Natural killer cell (primary cell): ENCODE results near the gene ABO. TPM values are rescaled to one million over a fixed set of nuclear protein-coding genes. Genes with fewer than 3 reads are reported as not detected.
"Not testable (repeated sequence)": the region's sequence is repeated elsewhere in the genome, so short reads cannot be mapped to it uniquely, and the experiment has no call there.

Experiments used
- ATAC-seq, 3 donors: fragments of 150-1000 bp in 2 of 3; fragments of 200-7000 bp in 1 of 3; cut with Tn5 transposase; 1 replicate in 1 of 3; 2 replicates in 2 of 3; pipeline ENCODE4 v1.10.0; 2021; ENCODE audit warnings: mild to moderate bottlenecking in 2 of 3, moderate library complexity in 2 of 3
- DNase-seq, 2 donors: peaks; one replicate each; pipeline versions ENCODE4 v3.0.0 to v3.0.0-alpha.2; 2013 to 2021; ENCODE audit warnings: mixed read lengths in 1 of 2
- H3K27ac ChIP-seq: one replicate; pipeline ENCODE4 v1.5.1; 2013; ENCODE audit warnings: mild to moderate bottlenecking, low read length
- H3K27me3 ChIP-seq: one replicate; pipeline ENCODE4 v1.6.1; 2013; ENCODE audit warnings: low read length; ENCODE audit not compliant: control insufficient read depth, insufficient read depth
- H3K36me3 ChIP-seq: one replicate; pipeline ENCODE4 v1.6.1; 2013; ENCODE audit warnings: low read length; ENCODE audit not compliant: control insufficient read depth, insufficient read depth
- H3K4me1 ChIP-seq: one replicate; pipeline ENCODE4 v1.6.1; 2013; ENCODE audit warnings: low read length; ENCODE audit not compliant: control insufficient read depth, insufficient read depth
- H3K4me3 ChIP-seq: one replicate; pipeline ENCODE4 v1.5.1; 2013; ENCODE audit warnings: low read length
- H3K9me3 ChIP-seq: one replicate; pipeline ENCODE4 v1.6.1; 2013; ENCODE audit warnings: low read length; ENCODE audit not compliant: control insufficient read depth, insufficient read depth
- H3K27ac Mint-ChIP-seq, 2 donors: one replicate each; pipeline ENCODE4 v1.8.0; 2022; ENCODE audit warnings: mild to moderate bottlenecking in 2 of 2, mixed read lengths in 2 of 2, moderate library complexity in 1 of 2
- H3K27me3 Mint-ChIP-seq, 2 donors: one replicate each; pipeline ENCODE4 v1.8.0; 2022; ENCODE audit warnings: low read depth in 2 of 2, mixed read lengths in 2 of 2
- H3K36me3 Mint-ChIP-seq: one replicate; pipeline ENCODE4 v1.8.0; 2022; ENCODE audit warnings: mixed read lengths
- H3K4me1 Mint-ChIP-seq, 2 donors: one replicate each; pipeline ENCODE4 v1.8.0; 2022; ENCODE audit warnings: mixed read lengths in 2 of 2
- H3K4me3 Mint-ChIP-seq: one replicate; pipeline ENCODE4 v1.8.0; 2022; ENCODE audit warnings: mild to moderate bottlenecking, moderate library complexity, mixed read lengths
- H3K9me3 Mint-ChIP-seq, 2 donors: one replicate each; pipeline ENCODE4 v1.8.0; 2022; ENCODE audit warnings: mixed read lengths in 2 of 2
- CTCF ChIP-seq: fragments of 200-600 bp; IDR thresholded peaks from one replicate; pipeline ENCODE4 v1.8.0; 2022; ENCODE audit warnings: antibody characterized with exemption
- WGBS: methylation state at CpG from one replicate; pipeline ENCODE4 v1.1.7; 2013; ENCODE audit warnings: missing lambda C conversion rate; ENCODE audit not compliant: insufficient coverage; 5-methylcytosine and 5-hydroxymethylcytosine counted together
- intact Hi-C: fragments of 100-400 bp; cut with micrococcal nuclease; formaldehyde crosslinking; loops from one replicate; pipeline ENCODE4 v1.14.2; 2022
- total RNA-seq, 4 donors: library from RNA; stranded (reverse); fragments of 120-200 nt in 1 of 4; gene quantifications; one replicate each; pipeline versions ENCODE4 v1.2.3 to v1.2.4, GENCODE V29; 2013 to 2022

ABO gene
- total RNA-seq, 3 donors from 2014 or later (not counting 1 experiment from before 2014, with no cell fraction given), result 0.20 to 4.2 (median 0.56) TPM

GRCh38 chr9:133322701-133323100 lies 47.7 kb upstream of the ABO start:
- Histone ChIP-seq H3K4me3 (no peak overlapping the region), H3K36me3 (no peaks in the 10 kb centered on the region), H3K27me3 (no peaks in the 10 kb centered on the region), H3K9me3 (no peaks in the 10 kb centered on the region), H3K27ac (no peak overlapping the region), H3K4me1 (no peaks in the 10 kb centered on the region)
- ATAC-seq, result no peak
- Mint-ChIP-seq H3K27me3 (no peaks in the 10 kb centered on the region), H3K4me3 (no peak overlapping the region), H3K4me1 (no peaks in the 10 kb centered on the region), H3K9me3 (no peaks in the 10 kb centered on the region), H3K36me3 (no peaks in the 10 kb centered on the region), H3K27ac (no peak overlapping the region)
- TF ChIP-seq CTCF, result no peak
- DNase-seq, result no peak
- 56% methylated on average over 14 of the region's 14 CpGs for WGBS
- intact Hi-C loops, result no loop called here

- ATAC-seq (no peak), DNase-seq (no peak)
- no peak for TF ChIP-seq CTCF
- Mint-ChIP-seq H3K9me3 (no peaks in the 10 kb centered on the region), H3K4me3 (no peak overlapping the region), H3K27me3 (no peaks in the 10 kb centered on the region), H3K36me3 (no peaks in the 10 kb centered on the region), H3K27ac (no peak overlapping the region), H3K4me1 (no peaks in the 10 kb centered on the region)
- Histone ChIP-seq H3K4me3 (no peak overlapping the region), H3K27ac (no peak overlapping the region), H3K9me3 (no peaks in the 10 kb centered on the region), H3K27me3 (no peaks in the 10 kb centered on the region), H3K36me3 (no peaks in the 10 kb centered on the region), H3K4me1 (no peaks in the 10 kb centered on the region)
- WGBS, result 92% methylated on average over 13 of the region's 13 CpGs
- intact Hi-C loops, result no loop called here
These were observed 46.5 kb upstream of the ABO start for GRCh38 chr9:133321411-133321935.

- DNase-seq (no peak), ATAC-seq (no peak)
- no peaks in the 10 kb centered on the region for H3K4me1 ChIP-seq
- no peaks in the 10 kb centered on the region for H3K36me3 ChIP-seq
- no peaks in the 10 kb centered on the region for H3K27me3 Mint-ChIP-seq
- 92% methylated on average over 13 of the region's 13 CpGs for WGBS
- TF ChIP-seq CTCF, result no peak
- no peaks in the 10 kb centered on the region for H3K36me3 Mint-ChIP-seq
- H3K4me3 ChIP-seq, result no peak overlapping the region
- no peaks in the 10 kb centered on the region for H3K4me1 Mint-ChIP-seq
- intact Hi-C loops, result no loop called here
- no peak overlapping the region for H3K27ac Mint-ChIP-seq
- H3K9me3 ChIP-seq, result no peaks in the 10 kb centered on the region
- H3K27ac ChIP-seq, result no peak overlapping the region
- no peak overlapping the region for H3K4me3 Mint-ChIP-seq
- no peaks in the 10 kb centered on the region for H3K9me3 Mint-ChIP-seq
- no peaks in the 10 kb centered on the region for H3K27me3 ChIP-seq
These were observed 45.5 kb upstream of the ABO start for GRCh38 chr9:133320421-133320881.

GRCh38 chr9:133317551-133317950 lies 42.5 kb upstream of the ABO start:
- H3K27ac ChIP-seq, H3K9me3 Mint-ChIP-seq, H3K36me3 Mint-ChIP-seq, H3K27me3 Mint-ChIP-seq, H3K4me1 ChIP-seq, ATAC-seq, H3K4me1 Mint-ChIP-seq, H3K4me3 Mint-ChIP-seq, H3K4me3 ChIP-seq, H3K27me3 ChIP-seq, H3K36me3 ChIP-seq, DNase-seq, intact Hi-C loops, H3K27ac Mint-ChIP-seq, H3K9me3 ChIP-seq: not testable (repeated sequence)
- WGBS, result 95% methylated on average over 11 of the region's 13 CpGs
